Measurements from ENCODE around the gene TOP3B. TPM values are rescaled to one million over a fixed set of nuclear protein-coding genes. Genes with fewer than 3 reads are reported as not detected.

The TOP3B gene
- total RNA-seq, 1 experiment from 2014 or later, result 68.6 TPM

- CTCF ChIA-PET, result interaction anchor here (0.7 to 3.5 kb wide), 10 partner anchors 9 to 292 kb away, joined by 3 to 39 read pairs (median 6); partner anchors contain the start of genes MAPK1, PPM1F and YDJC
- Mint-ChIP-seq H3K27ac (peak overlapping the region; percentile 96), H3K9me3 (no peaks in the 10 kb centered on the region), H3K4me1 (peaks cover 63% of the 10 kb centered on the region), H3K27me3 (ENCODE audit: low read depth) (no peaks in the 10 kb centered on the region), H3K36me3 (0 out of 2 replicates have a peak, but pooled peaks cover 3% of the 10 kb centered on the region), H3K4me3 (no peak overlapping the region)
- TF ChIP-seq ZNF121 (CRISPR knock-in tag; IDR thresholded peaks at IDR 0.05) (0 out of 2 replicates have a peak, but pooled peaks have one; percentile 5), FOXK1 (CRISPR knock-in tag; IDR thresholded peaks at IDR 0.05) (no peak), PRDM15 (CRISPR knock-in tag; IDR thresholded peaks at IDR 0.05) (no peak), TEAD4 (CRISPR knock-in tag; IDR thresholded peaks at IDR 0.05) (no peak), ARID4B (CRISPR knock-in tag; IDR thresholded peaks at IDR 0.05; ENCODE audit: borderline replicate concordance) (no peak), CREB1 (CRISPR knock-in tag; IDR thresholded peaks at IDR 0.05) (no peak), ESRRA (CRISPR knock-in tag; IDR thresholded peaks at IDR 0.05; ENCODE audit: borderline replicate concordance) (no peak), ZNF423 (CRISPR knock-in tag; IDR thresholded peaks at IDR 0.05) (peak; percentile 49), MLX (CRISPR knock-in tag; IDR thresholded peaks at IDR 0.05) (no peak), USF2 (CRISPR knock-in tag; IDR thresholded peaks at IDR 0.05) (no peak), NR3C1 (CRISPR knock-in tag; conservative IDR thresholded peaks at IDR 0.05; ENCODE audit: low read depth) (no peak), CBFB (CRISPR knock-in tag; IDR thresholded peaks at IDR 0.05; ENCODE audit: low read depth) (no peak), ATF3 (CRISPR knock-in tag; conservative IDR thresholded peaks at IDR 0.05) (no peak), E2F4 (CRISPR knock-in tag; IDR thresholded peaks at IDR 0.05; ENCODE audit: borderline replicate concordance, low read depth) (no peak), ZNF396 (CRISPR knock-in tag; IDR thresholded peaks at IDR 0.05; ENCODE audit: borderline replicate concordance) (no peak), TP53 (CRISPR knock-in tag; IDR thresholded peaks at IDR 0.05) (no peak), PRRX2 (CRISPR knock-in tag; IDR thresholded peaks at IDR 0.05) (no peak), ZNF263 (CRISPR knock-in tag; IDR thresholded peaks at IDR 0.05; ENCODE audit: low read depth) (peak; percentile 81; the same call in 1 of the 2 replicates), KAT7 (CRISPR knock-in tag; IDR thresholded peaks at IDR 0.05; ENCODE audit: borderline replicate concordance) (no peak), HMGA2 (CRISPR knock-in tag; IDR thresholded peaks at IDR 0.05) (no peak), ZNF281 (CRISPR knock-in tag; IDR thresholded peaks at IDR 0.05) (peak; percentile 14; the same call in 1 of the 2 replicates), SP1 (CRISPR knock-in tag; conservative IDR thresholded peaks at IDR 0.05) (no peak)
- POLR2A ChIA-PET, result no interaction called here
- DNase-seq (ENCODE audit: low spot score), result peak; percentile 37
- ATAC-seq, result peak; percentile 54
These were observed 61.3 kb downstream of the TOP3B start for GRCh38 chr22:21921184-21921721.
